Omental fat pad (tissue), 4 donors: Measurements from ENCODE around the gene NAA16. TPM values are rescaled to one million over a fixed set of nuclear protein-coding genes. Genes with fewer than 3 reads are reported as not detected.

Experiments
- ATAC-seq: fragments of 150-250 bp; one replicate; pipeline ENCODE4 v1.9.1; 2016; ENCODE audit warnings: mild to moderate bottlenecking, moderate library complexity; ENCODE audit not compliant: low FRiP score
- DNase-seq: peaks from one replicate; pipeline ENCODE4 v3.0.0-alpha.2; 2019; ENCODE audit warnings: low spot score
- CTCF ChIP-seq, 3 donors: fragments of 450-650 bp; IDR thresholded peaks; one replicate each; pipeline ENCODE4 v1.5.1; 2016 to 2017; ENCODE audit warnings: antibody characterized with exemption in 3 of 3, mild to moderate bottlenecking in 3 of 3, moderate library complexity in 2 of 3
- total RNA-seq, 4 donors: library from RNA; depleted of rRNA; stranded (reverse); fragments of >200 nt; gene quantifications; one replicate each; pipeline ENCODE4 v1.1.0, GENCODE V29; 2016

NAA16 gene
- total RNA-seq, 4 donors from 2014 or later, result 8.9 to 20.7 (median 14.2) TPM

DNA sequence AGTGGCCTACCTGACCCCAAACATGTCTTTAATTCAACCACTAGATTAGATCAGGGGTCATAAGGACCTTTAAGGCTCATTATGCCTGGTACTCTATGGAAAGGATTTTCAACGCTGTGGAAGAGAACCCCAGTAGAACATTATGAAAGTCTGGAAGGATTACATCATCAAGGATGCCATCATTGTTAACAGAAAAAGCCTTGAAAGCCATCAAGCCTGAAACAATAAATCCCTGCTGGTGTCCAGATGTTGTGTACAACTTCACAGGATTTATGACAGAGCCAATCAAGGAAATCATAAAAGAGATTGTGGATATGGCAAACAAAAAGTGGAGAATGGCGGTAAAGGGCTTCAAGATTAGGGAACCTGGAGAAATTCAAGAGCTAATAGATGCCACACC, 59.7 kb downstream of the NAA16 start:
- no peak for TF ChIP-seq CTCF (IDR thresholded peaks at IDR 0.05)
- no peak for ATAC-seq
- DNase-seq, result no peak

DNA sequence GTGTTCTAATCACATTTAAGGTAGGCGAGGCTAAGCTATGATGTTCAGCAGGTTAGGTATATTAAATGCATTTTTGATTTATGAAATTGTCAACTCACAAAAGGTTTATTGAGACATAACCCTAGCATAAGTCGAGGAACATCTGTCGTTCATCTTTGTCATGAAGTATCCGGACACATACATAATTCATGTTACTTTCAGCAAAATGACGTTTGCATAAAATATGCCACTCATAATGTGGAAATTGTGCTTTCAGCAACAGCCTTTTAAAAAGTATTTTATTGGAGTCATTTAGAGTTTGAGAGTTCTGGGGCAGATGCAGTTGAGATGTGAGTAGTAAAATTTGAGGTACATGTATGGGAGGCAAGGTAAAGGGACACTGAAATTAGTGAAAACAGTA, 66.4 kb downstream of the NAA16 start:
- DNase-seq (no peak), ATAC-seq (no peak)
- TF ChIP-seq CTCF (IDR thresholded peaks at IDR 0.05), result no peak

GRCh38 chr13:41382431-41382830, 71.4 kb downstream of the NAA16 start:
- TF ChIP-seq CTCF (IDR thresholded peaks at IDR 0.05), result no peak
- no peak for ATAC-seq

GRCh38 chr13:41383386-41383785, 72.3 kb downstream of the NAA16 start:
- TF ChIP-seq CTCF (IDR thresholded peaks at IDR 0.05), result no peak
- ATAC-seq, result no peak

More at GRCh38 chr13:41382431-41382830, 71.4 kb downstream of the NAA16 start:
- no peak for DNase-seq

GRCh38 chr13:41384749-41385503, 73.9 kb downstream of the NAA16 start:
- no peak for TF ChIP-seq CTCF (IDR thresholded peaks at IDR 0.05)
- DNase-seq (no peak), ATAC-seq (no peak)

More at GRCh38 chr13:41383386-41383785, 72.3 kb downstream of the NAA16 start:
- no peak for DNase-seq

DNA sequence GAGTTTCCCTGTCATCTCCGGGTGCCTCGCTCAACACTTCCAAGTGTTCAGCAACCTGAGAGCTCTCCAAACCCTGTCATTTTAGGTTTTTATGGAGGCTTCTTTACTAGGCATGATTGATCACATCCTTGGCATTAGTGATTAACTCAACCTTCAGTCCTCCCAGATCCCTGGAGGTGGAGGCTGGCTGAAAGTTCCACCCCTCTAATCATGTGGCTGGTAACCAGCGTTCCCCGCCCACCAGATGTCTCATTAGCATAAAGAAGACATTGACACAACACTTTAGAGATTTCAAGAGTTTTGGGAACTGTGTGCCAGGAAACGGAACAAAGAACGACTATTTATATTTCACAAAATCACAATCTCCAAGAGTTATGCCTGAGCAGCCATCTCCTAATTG, 75.1 kb downstream of the NAA16 start:
- DNase-seq (no peak), ATAC-seq (no peak)
- no peak for TF ChIP-seq CTCF (IDR thresholded peaks at IDR 0.05)

- ATAC-seq, result no peak
- no peak for DNase-seq
- TF ChIP-seq CTCF (IDR thresholded peaks at IDR 0.05), result no peak
Measured at GRCh38 chr13:41387576-41387975, 76.5 kb downstream of the NAA16 start.
